GM18520 (cell line): ENCODE results near the gene FAM78B.

Experiments
- ATAC-seq: cut with Tn5 transposase; IDR thresholded peaks from one replicate; pipeline ENCODE4 v1.9.1; 2021; ENCODE audit not compliant: unreplicated experiment

FAM78B gene, protein sequence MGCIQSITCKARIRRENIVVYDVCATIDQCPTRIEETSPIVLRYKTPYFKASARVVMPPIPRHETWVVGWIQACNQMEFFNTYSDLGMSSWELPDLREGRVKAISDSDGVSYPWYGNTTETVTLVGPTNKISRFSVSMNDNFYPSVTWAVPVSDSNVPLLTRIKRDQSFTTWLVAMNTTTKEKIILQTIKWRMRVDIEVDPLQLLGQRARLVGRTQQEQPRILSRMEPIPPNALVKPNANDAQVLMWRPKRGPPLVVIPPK

GRCh38 chr1:166166698-166167571 is at the start of gene FAM78B:
TSS of gene FAM78B (minus strand) at chr1:166167001. CDS start at chr1:166166248, 753 bp downstream.
- ATAC-seq: no peak

DNA sequence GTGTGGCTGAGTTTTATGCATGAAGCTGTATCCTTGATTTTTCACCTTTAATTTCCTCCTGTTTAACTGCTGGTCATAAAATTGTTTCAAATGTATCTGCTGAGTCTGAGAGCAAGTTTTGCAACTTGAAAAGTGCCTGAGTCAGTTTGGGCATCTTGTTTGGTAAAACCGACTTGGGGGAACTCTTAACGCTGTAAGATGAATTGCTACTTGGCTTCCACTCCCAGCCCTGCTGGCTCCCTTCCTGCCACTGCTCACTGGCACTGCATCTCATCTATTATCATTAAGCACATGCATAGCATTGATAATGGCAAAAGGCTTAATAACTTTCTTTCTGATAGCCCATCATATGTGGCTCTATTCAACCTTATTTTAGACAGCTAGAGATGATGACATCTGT is 35.7 kb upstream of the FAM78B start:
- no peak for ATAC-seq

DNA sequence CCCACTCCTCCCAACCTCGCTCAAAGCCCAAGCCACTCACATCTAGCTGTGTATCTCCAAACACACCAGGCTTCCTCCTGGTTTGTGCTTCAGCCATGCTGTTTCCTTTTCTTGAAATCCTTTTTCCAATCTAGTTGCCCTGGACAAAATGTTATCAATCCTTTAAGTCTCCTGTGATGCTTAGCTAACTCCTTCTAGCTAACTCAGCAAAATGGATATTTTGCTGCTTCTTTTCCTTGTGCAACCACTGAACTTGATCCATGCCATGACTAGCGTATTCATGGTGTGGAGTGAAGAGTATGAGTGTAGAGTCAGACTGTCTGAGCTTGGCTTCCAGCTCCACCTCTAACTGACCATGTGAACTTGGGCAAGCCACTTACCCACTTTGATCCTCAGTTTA is 33.9 kb upstream of the FAM78B start:
- no peak for ATAC-seq

GRCh38 chr1:166197597-166197996 is 30.8 kb upstream of the FAM78B start:
- no peak for ATAC-seq

- no peak for ATAC-seq
Observed at GRCh38 chr1:166197141-166197540, 30.3 kb upstream of the FAM78B start.

DNA sequence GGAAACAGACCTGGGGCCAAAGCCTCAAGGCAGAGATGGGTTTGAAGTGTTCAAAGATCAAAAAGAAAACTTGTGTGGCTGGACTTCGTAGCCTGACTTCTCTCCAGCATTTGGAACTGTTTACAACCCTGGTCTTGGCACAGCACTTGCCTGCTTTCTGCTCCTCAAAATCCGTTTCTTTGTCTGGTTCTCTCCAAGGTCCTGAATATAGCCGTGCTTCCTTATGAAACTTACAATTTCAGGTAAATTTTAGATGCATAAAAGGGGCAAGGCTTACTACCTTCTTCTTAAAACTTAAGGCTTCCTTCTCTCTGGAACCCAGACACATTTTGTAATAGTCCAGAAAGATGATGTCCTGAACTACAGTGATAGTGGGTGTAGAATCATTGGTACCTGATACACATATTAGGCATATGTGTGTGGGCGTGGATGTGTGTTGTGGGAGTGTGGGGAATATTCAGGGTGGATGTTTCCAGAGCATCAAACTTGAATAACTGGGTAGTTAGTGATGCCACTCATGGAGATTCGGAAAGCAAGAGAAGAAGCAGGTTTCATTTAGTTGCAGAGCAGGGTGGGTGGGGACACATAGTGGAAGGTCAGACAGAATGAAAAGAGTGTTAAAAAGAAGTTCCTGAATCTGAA is 26.4 kb upstream of the FAM78B start:
- ATAC-seq: no peak

DNA sequence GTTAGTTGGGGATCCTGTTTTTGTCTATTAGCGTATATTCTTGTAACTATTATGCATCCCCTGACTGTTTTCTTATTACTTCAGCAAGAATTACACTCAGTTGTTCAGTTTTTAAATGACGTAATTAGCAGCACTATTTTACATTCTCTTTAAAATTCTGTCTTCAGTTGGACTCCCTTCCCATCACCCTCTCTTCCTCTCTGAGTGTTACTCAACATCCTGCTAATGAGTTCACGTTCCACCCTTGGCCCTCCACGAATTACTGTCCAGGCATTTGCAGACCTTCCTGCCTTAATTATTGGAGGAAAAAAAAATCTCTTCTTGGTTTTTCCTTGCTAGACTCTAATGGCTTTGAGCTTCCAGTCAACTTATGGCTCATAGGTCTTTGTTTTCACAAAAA is 23.6 kb upstream of the FAM78B start:
- no peak for ATAC-seq

GRCh38 chr1:166189126-166189525 is 22.3 kb upstream of the FAM78B start:
- ATAC-seq: no peak

DNA sequence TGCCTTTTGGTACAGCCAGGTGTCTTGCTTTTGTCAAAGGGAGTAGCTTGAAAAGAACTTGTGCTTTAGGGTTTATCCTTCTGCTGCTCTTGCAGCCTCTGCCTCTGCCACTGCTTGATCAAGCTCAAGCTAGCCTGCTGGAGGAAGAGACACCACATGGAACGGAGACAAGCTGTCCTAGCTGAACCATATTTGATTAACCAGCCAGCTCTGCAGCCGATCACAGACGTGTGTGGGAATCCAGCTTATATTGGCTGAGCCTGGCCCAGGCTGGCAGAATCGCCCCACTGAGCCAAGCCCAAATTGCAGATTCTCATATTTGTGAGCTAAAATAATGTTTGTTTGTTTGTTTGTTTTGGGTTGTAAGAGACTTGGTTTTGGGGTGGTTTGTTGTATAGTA is 18.7 kb upstream of the FAM78B start:
- ATAC-seq: no peak

GRCh38 chr1:166184897-166185296 is 18.1 kb upstream of the FAM78B start:
- no peak for ATAC-seq

- no peak for ATAC-seq
Observed at GRCh38 chr1:166184012-166184411, 17.2 kb upstream of the FAM78B start.

GRCh38 chr1:166182281-166182680 is 15.5 kb upstream of the FAM78B start:
- ATAC-seq: peak; percentile 66

DNA sequence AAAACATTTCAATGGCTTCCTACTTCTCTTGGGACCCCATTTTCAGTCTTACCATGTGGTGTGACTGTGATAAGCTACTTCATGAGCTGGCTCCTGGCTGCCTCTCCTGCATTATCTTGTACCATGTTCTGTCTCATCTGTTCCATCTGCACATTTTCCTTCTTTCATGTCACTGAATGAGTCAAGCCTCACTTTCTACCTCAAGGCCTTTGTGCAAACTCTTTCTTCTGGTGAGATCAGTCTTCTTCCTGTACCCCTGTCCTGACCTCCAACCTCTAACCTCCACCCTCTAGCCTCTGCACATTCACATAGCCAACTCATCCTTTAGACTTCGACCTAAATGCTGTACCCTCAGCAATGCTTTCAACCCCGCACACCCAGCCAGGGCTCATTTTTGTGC is 9.6 kb upstream of the FAM78B start:
- ATAC-seq: no peak

DNA sequence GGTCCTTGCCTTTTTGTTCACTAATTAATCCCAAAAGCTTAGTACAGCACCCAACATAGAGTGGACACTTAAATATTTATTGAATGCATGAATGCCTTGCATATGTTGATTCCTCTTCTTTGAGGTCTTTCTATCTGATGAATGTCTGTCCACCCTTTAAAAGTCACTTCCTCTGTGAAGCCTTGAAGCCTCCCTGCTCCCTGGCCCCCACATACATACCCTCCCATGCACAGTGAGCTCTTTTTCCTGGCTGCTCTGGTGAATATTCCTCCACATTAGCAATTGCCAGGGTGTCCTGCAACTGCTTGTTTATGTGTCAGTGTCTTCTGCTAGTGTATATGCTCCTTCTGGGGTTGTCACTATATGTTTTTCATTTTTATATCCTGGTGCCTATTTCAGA is 8.2 kb upstream of the FAM78B start:
- no peak for ATAC-seq

GRCh38 chr1:166174108-166174507 is 7.3 kb upstream of the FAM78B start:
- ATAC-seq: no peak

DNA sequence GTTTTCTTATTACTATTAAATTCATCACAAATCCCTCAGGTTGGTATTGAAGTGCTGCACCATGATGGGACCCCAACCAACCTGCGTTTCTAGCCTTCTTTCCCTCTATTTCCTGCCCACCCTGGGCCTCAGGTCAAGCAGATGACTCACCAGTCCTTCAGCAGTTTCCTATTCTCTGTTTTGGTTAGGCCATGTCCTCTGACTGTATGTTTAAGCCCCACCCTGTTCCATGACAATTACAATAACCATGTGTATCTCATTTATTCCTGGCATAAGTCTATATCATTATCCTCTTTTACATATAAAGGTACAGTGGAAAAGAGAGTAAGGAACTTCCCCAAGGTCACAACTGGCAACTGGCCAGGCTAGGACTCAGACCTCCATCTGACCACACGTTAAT is 5.3 kb upstream of the FAM78B start:
- ATAC-seq: no peak

- ATAC-seq: no peak
Observed at GRCh38 chr1:166170726-166171125, 3.9 kb upstream of the FAM78B start.

- ATAC-seq: peak; percentile 71
Observed at GRCh38 chr1:166170075-166170474, 3.3 kb upstream of the FAM78B start.

GRCh38 chr1:166169182-166169581 is 2.4 kb upstream of the FAM78B start:
- ATAC-seq: no peak

- no peak for ATAC-seq
Observed at GRCh38 chr1:166167572-166167925, 748 bp upstream of the FAM78B start.

DNA sequence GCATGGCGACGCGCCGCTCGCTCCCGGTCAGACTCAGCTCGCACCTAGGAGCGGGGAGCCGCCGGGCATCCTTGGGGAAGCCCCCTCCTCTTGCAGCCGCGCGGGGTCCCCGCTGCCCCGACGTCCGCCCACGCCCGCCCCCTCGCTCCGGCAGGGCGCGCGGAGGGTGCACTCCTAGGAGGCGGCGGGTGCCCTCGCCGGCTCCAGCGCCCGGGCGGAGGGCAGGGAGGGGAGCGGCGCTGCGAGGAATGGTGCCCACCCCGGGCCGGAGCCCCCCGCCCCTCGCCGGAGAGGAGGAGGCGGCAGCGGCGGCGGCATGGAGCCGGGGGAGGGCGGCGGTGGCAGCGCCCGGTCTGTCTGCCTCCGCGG is 488 bp downstream of the FAM78B start:
- no peak for ATAC-seq

- no peak for ATAC-seq
Observed at GRCh38 chr1:166165661-166166328, 1.0 kb downstream of the FAM78B start.
